HCT116 (cell line): ENCODE data around the gene TGFBR1. TPM values are rescaled to one million over a fixed set of nuclear protein-coding genes. Genes with fewer than 3 reads are reported as not detected.

ENCODE experiments used
- ATAC-seq: fragments of 200-7000 bp; cut with Tn5 transposase; 2 replicates; pipeline ENCODE4 v1.9.1; 2020; ENCODE audit warnings: mild to moderate bottlenecking, moderate library complexity
- BruUV-seq: library from RNA; stranded (reverse); fragments of 400-500 nt; replicated peaks from 2 replicates; lab custom pipeline; 2021; lab: Mats Ljungman, UMichigan
- CTCF ChIA-PET: fragments of 300-600 bp; sonication (Branson Sonifier 250); formaldehyde crosslinking; loops from one replicate; lab custom pipeline; 2021; ENCODE audit warnings: antibody characterized with exemption; lab: Charles Lee
- POLR2A ChIA-PET: fragments of 300-600, 350-600 bp; sonication (Branson Sonifier 250); formaldehyde crosslinking; loops from one replicate; lab custom pipeline; 2021; ENCODE audit warnings: antibody characterized with exemption; lab: Charles Lee
- RAD21 ChIA-PET, 2 experiments: fragments of 300-600 bp; sonication (Branson Sonifier 250); formaldehyde crosslinking; loops; one replicate each; lab custom pipeline; 2023; ENCODE audit warnings: low total read pairs in 2 of 2; ENCODE audit not compliant: uncharacterized antibody in 2 of 2, unreplicated experiment in 2 of 2, low non-redundant PET in 1 of 2; lab: Charles Lee
- DNase-seq: peaks from one replicate; pipeline ENCODE4 v3.0.0-alpha.2; 2010; ENCODE audit warnings: low read depth, low spot score
- H2AFZ ChIP-seq: fragments of 200-600 bp; shearing (Covaris generic), sonication (generic); 2 replicates; pipeline ENCODE4 v1.6.1; 2017; ENCODE audit warnings: low read depth, mixed run types, mixed read lengths, antibody characterized with exemption, low read length; ENCODE audit not compliant: poor library complexity, severe bottlenecking
- H3K27ac ChIP-seq: 2 replicates; pipeline ENCODE4 v1.5.1; 2012; ENCODE audit warnings: low read depth, low read length
- H3K27me3 ChIP-seq: fragments of 200-600 bp; sonication (generic); 2 replicates; pipeline ENCODE4 v1.6.1; 2016; ENCODE audit warnings: mixed run types, low read length, mixed read lengths; ENCODE audit not compliant: insufficient read depth
- H3K36me3 ChIP-seq, 2 experiments: fragments of 200-500 bp in 1 of 2; fragments of 200-600 bp in 1 of 2; sonication (Bioruptor generic) in 1 of 2; sonication (generic) in 1 of 2; 2 replicates each; pipeline versions ENCODE4 v1.5.1 to v1.6.1; 2014 to 2016; ENCODE audit warnings: low read length in 2 of 2, inconsistent platforms in 1 of 2, mixed read lengths in 1 of 2, mixed run types in 1 of 2; ENCODE audit not compliant: insufficient read depth in 2 of 2, control insufficient read depth in 1 of 2
- H3K4me1 ChIP-seq, 2 experiments: fragments of 200-600 bp in 1 of 2; sonication (generic) in 1 of 2; 2 replicates each; pipeline versions ENCODE4 v1.5.1 to v1.6.1; 2012 to 2017; ENCODE audit warnings: low read length in 2 of 2, inconsistent platforms in 1 of 2, mild to moderate bottlenecking in 1 of 2, mixed read lengths in 1 of 2, mixed run types in 1 of 2, moderate library complexity in 1 of 2; ENCODE audit not compliant: insufficient read depth in 2 of 2, control insufficient read depth in 1 of 2
- H3K4me2 ChIP-seq: fragments of 200-600 bp; sonication (generic); 2 replicates; pipeline ENCODE4 v1.6.1; 2017; ENCODE audit warnings: mixed run types, low read length, mixed read lengths
- H3K4me3 ChIP-seq, 2 experiments: fragments of 200-600 bp in 1 of 2; sonication (generic) in 1 of 2; replicated peaks in 1 of 2; 2 replicates each; pipeline ENCODE4 v1.5.1; 2011 to 2016; ENCODE audit warnings: low read length in 2 of 2, control low read depth in 1 of 2, low read depth in 1 of 2, mild to moderate bottlenecking in 1 of 2, mixed read lengths in 1 of 2, mixed run types in 1 of 2
- H3K79me2 ChIP-seq: fragments of 200-600 bp; sonication (generic); 2 replicates; pipeline ENCODE4 v1.6.1; 2017; ENCODE audit warnings: mild to moderate bottlenecking, mixed run types, low read length, moderate library complexity, mixed read lengths; ENCODE audit not compliant: insufficient read depth
- H3K9ac ChIP-seq: fragments of 200-600 bp; sonication (generic); 2 replicates; pipeline ENCODE4 v1.6.1; 2016; ENCODE audit warnings: low read length, mixed read lengths
- H3K9me2 ChIP-seq: fragments of 200-600 bp; sonication (generic), shearing (Covaris generic); 2 replicates; pipeline ENCODE4 v1.6.1; 2017; ENCODE audit warnings: mixed run types, mild to moderate bottlenecking, moderate library complexity; ENCODE audit not compliant: insufficient read depth
- H3K9me3 ChIP-seq, 2 experiments: fragments of 200-500 bp in 1 of 2; fragments of 200-600 bp in 1 of 2; sonication (Bioruptor generic) in 1 of 2; sonication (generic) in 1 of 2; 2 replicates each; pipeline ENCODE4 v1.6.1; 2014 to 2017; ENCODE audit warnings: low read length in 2 of 2, mixed read lengths in 2 of 2, inconsistent platforms in 1 of 2, low read depth in 1 of 2, mild to moderate bottlenecking in 1 of 2, mixed run types in 1 of 2, moderate library complexity in 1 of 2; ENCODE audit not compliant: control insufficient read depth in 1 of 2, insufficient read depth in 1 of 2
- H4K20me1 ChIP-seq: fragments of 200-600 bp; sonication (generic), shearing (Covaris generic); 2 replicates; pipeline ENCODE4 v1.6.1; 2017; ENCODE audit warnings: mixed run types, mild to moderate bottlenecking, moderate library complexity; ENCODE audit not compliant: insufficient read depth
- CEBPB ChIP-seq: IDR thresholded peaks from 2 replicates; pipeline ENCODE4 v1.6.1; 2012; ENCODE audit warnings: low read depth
- EZH2 ChIP-seq: fragments of 200-600 bp; sonication (generic); IDR thresholded peaks from 2 replicates; pipeline ENCODE4 v1.6.1; 2017; ENCODE audit warnings: antibody characterized with exemption, mixed run types
- EZH2phosphoT487 ChIP-seq: fragments of 200-600 bp; IDR thresholded peaks from 2 replicates; pipeline ENCODE4 v1.6.1; 2018; ENCODE audit warnings: antibody characterized with exemption, borderline replicate concordance
- FOSL1 ChIP-seq: IDR thresholded peaks from 2 replicates; pipeline ENCODE4 v1.6.1; 2012; ENCODE audit warnings: low read depth
- JUND ChIP-seq: IDR thresholded peaks from 2 replicates; pipeline ENCODE4 v1.6.1; 2012
- POLR2AphosphoS5 ChIP-seq: IDR thresholded peaks from 2 replicates; pipeline ENCODE4 v1.6.1; 2011; ENCODE audit warnings: mild to moderate bottlenecking, low read depth, low read length, moderate library complexity
- TCF7L2 ChIP-seq: IDR thresholded peaks from 2 replicates; pipeline ENCODE4 v1.7.0; 2011; ENCODE audit warnings: borderline replicate concordance, inconsistent platforms; ENCODE audit not compliant: insufficient read depth, insufficient read length; ENCODE audit errors: extremely low read depth
- YY1 ChIP-seq: IDR thresholded peaks from 2 replicates; pipeline ENCODE4 v1.6.1; 2011; ENCODE audit warnings: low read length, low read depth, moderate library complexity, mild to moderate bottlenecking; ENCODE audit not compliant: insufficient replicate concordance; ENCODE audit errors: extremely low read depth
- ZNF274 ChIP-seq: fragments of 200-500 bp; sonication (Bioruptor generic); IDR thresholded peaks from 2 replicates; pipeline ENCODE4 v1.6.1; 2014; ENCODE audit warnings: mild to moderate bottlenecking, low read depth, low read length, inconsistent platforms
- intact Hi-C: fragments of 100-400 bp; cut with micrococcal nuclease; formaldehyde crosslinking; loops from 2 replicates; pipeline ENCODE4 v1.10.0; 2022
- total RNA-seq: library from RNA; stranded (reverse); gene quantifications from one replicate; pipeline ENCODE4 v1.2.1, GENCODE V29; 2021; ENCODE audit not compliant: unreplicated experiment
- TF ChIP-seq, protein P1 (sequence below): IDR thresholded peaks from 2 replicates; pipeline ENCODE4 v1.6.1; 2012
- TF ChIP-seq, protein P2 (sequence below): IDR thresholded peaks from 2 replicates; pipeline ENCODE4 v1.6.1; 2011; ENCODE audit warnings: mild to moderate bottlenecking, low read length, moderate library complexity; ENCODE audit not compliant: insufficient replicate concordance; ENCODE audit errors: extremely low read depth
- TF ChIP-seq, protein P3 (sequence below), 3 experiments: fragments of 200-600 bp in 1 of 3; sonication (generic) in 1 of 3; IDR thresholded peaks in 2 of 3; conservative IDR thresholded peaks in 1 of 3; 2 replicates each; pipeline ENCODE4 v1.5.1; 2012 to 2017; ENCODE audit warnings: low read depth in 2 of 3, low read length in 2 of 3, antibody characterized with exemption in 1 of 3, borderline replicate concordance in 1 of 3, control low read depth in 1 of 3, mild to moderate bottlenecking in 1 of 3, mixed read lengths in 1 of 3, mixed run types in 1 of 3, moderate library complexity in 1 of 3; ENCODE audit not compliant: insufficient read depth in 1 of 3
- TF ChIP-seq, protein P4 (sequence below): IDR thresholded peaks from 2 replicates; pipeline ENCODE4 v1.6.1; 2012; ENCODE audit warnings: low read depth

The TGFBR1 gene
- total RNA-seq, 1 experiment from 2014 or later: 26.6 TPM

DNA sequence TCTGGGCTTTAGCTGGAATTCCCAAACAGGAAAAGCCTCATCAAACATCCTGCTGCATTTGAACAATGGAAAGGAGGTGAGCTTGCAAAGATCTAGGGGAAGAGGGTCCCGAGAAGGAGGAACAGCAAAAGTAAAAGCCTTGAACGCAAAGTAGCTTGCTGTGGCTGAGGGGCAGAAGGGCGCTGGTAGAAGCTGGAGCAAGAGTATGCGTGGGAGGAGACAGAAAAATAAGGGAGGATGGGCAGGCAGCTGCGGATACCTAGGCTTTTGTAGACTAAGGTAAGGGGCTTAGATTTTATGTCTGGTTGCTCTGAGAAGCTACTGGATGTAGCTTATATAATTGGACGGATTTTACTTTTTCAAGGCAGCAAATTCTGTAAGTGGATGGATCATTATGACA, 21.9 kb upstream of the TGFBR1 start:
- H3K27me3 ChIP-seq: peaks cover 4% of the 10 kb centered on the region; the same call in 1 of the 2 replicates
- POLR2A ChIA-PET: no interaction called here
- H3K9me2 ChIP-seq: no peaks in the 10 kb centered on the region
- H3K4me2 ChIP-seq: no peak overlapping the region
- H3K4me1 ChIP-seq: no peaks in the 10 kb centered on the region
- H3K79me2 ChIP-seq: no peaks in the 10 kb centered on the region
- H2AFZ ChIP-seq: no peak overlapping the region
- no peak overlapping the region for H3K4me3 ChIP-seq
- RAD21 ChIA-PET: interaction anchor here in 1 of 2 experiments (0.5 kb wide), 1 partner anchor 243 kb away, joined by 3 read pairs; no protein-coding TSS in a partner anchor
- H3K9ac ChIP-seq: no peak overlapping the region
- intact Hi-C loops: no loop called here
- TF ChIP-seq FOSL1 (no peak), EZH2phosphoT487 (no peak), JUND (no peak), EZH2 (no peak), CEBPB (no peak), YY1 (no peak), POLR2AphosphoS5 (no peak), TCF7L2 (no peak), ZNF274 (no peak)
- TF ChIP-seq, protein P1, sequence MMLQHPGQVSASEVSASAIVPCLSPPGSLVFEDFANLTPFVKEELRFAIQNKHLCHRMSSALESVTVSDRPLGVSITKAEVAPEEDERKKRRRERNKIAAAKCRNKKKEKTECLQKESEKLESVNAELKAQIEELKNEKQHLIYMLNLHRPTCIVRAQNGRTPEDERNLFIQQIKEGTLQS: no peak
- TF ChIP-seq, protein P2, sequence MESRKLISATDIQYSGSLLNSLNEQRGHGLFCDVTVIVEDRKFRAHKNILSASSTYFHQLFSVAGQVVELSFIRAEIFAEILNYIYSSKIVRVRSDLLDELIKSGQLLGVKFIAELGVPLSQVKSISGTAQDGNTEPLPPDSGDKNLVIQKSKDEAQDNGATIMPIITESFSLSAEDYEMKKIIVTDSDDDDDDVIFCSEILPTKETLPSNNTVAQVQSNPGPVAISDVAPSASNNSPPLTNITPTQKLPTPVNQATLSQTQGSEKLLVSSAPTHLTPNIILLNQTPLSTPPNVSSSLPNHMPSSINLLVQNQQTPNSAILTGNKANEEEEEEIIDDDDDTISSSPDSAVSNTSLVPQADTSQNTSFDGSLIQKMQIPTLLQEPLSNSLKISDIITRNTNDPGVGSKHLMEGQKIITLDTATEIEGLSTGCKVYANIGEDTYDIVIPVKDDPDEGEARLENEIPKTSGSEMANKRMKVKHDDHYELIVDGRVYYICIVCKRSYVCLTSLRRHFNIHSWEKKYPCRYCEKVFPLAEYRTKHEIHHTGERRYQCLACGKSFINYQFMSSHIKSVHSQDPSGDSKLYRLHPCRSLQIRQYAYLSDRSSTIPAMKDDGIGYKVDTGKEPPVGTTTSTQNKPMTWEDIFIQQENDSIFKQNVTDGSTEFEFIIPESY: no peak
- TF ChIP-seq, protein P3, sequence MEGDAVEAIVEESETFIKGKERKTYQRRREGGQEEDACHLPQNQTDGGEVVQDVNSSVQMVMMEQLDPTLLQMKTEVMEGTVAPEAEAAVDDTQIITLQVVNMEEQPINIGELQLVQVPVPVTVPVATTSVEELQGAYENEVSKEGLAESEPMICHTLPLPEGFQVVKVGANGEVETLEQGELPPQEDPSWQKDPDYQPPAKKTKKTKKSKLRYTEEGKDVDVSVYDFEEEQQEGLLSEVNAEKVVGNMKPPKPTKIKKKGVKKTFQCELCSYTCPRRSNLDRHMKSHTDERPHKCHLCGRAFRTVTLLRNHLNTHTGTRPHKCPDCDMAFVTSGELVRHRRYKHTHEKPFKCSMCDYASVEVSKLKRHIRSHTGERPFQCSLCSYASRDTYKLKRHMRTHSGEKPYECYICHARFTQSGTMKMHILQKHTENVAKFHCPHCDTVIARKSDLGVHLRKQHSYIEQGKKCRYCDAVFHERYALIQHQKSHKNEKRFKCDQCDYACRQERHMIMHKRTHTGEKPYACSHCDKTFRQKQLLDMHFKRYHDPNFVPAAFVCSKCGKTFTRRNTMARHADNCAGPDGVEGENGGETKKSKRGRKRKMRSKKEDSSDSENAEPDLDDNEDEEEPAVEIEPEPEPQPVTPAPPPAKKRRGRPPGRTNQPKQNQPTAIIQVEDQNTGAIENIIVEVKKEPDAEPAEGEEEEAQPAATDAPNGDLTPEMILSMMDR (IDR thresholded peaks at IDR 0.05 in 2 of 3, conservative IDR thresholded peaks at IDR 0.05 in 1 of 3; ENCODE audit: borderline replicate concordance in 1 of 3, insufficient read depth in 1 of 3, low read depth in 2 of 3, low read length in 2 of 3): no peak
- TF ChIP-seq, protein P4, sequence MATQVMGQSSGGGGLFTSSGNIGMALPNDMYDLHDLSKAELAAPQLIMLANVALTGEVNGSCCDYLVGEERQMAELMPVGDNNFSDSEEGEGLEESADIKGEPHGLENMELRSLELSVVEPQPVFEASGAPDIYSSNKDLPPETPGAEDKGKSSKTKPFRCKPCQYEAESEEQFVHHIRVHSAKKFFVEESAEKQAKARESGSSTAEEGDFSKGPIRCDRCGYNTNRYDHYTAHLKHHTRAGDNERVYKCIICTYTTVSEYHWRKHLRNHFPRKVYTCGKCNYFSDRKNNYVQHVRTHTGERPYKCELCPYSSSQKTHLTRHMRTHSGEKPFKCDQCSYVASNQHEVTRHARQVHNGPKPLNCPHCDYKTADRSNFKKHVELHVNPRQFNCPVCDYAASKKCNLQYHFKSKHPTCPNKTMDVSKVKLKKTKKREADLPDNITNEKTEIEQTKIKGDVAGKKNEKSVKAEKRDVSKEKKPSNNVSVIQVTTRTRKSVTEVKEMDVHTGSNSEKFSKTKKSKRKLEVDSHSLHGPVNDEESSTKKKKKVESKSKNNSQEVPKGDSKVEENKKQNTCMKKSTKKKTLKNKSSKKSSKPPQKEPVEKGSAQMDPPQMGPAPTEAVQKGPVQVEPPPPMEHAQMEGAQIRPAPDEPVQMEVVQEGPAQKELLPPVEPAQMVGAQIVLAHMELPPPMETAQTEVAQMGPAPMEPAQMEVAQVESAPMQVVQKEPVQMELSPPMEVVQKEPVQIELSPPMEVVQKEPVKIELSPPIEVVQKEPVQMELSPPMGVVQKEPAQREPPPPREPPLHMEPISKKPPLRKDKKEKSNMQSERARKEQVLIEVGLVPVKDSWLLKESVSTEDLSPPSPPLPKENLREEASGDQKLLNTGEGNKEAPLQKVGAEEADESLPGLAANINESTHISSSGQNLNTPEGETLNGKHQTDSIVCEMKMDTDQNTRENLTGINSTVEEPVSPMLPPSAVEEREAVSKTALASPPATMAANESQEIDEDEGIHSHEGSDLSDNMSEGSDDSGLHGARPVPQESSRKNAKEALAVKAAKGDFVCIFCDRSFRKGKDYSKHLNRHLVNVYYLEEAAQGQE: no peak
- CTCF ChIA-PET: no interaction called here
- no peaks in the 10 kb centered on the region for H3K36me3 ChIP-seq
- BruUV-seq: no TSS peak
- ATAC-seq (no peak), DNase-seq (no peak)
- no peak overlapping the region for H3K27ac ChIP-seq
- no peaks in the 10 kb centered on the region for H3K9me3 ChIP-seq
- no peaks in the 10 kb centered on the region for H4K20me1 ChIP-seq
